ENCODE results near the gene RANBP17. TPM values are rescaled to one million over a fixed set of nuclear protein-coding genes. Genes with fewer than 3 reads are reported as not detected.

The RANBP17 gene
- total and polyA plus RNA-seq, 2 experiments from 2014 or later: 3.7 to 3.8 TPM

GRCh38 chr5:171094356-171094755, 232.5 kb downstream of the RANBP17 start:
- H3K27ac ChIP-seq: no peak overlapping the region

GRCh38 chr5:171102877-171103610, 241.2 kb downstream of the RANBP17 start:
- no peak overlapping the region for H3K27ac ChIP-seq
- WGBS, 2 experiments (ENCODE audit: low coverage in 1 of 2, low lambda C conversion rate in 2 of 2, missing lambda C conversion rate in 2 of 2): 60 to 68% methylated on average over 11 of the region's 11 CpGs
- H3K79me2 ChIP-seq (ENCODE audit: insufficient read depth): no peaks in the 10 kb centered on the region
- no peaks in the 10 kb centered on the region for H3K9me3 ChIP-seq (ENCODE audit: low read depth)
- TF ChIP-seq EZH2phosphoT487 (IDR thresholded peaks at IDR 0.05; ENCODE audit: insufficient read depth, low read depth): no peak
- TF ChIP-seq EZH2 (IDR thresholded peaks at IDR 0.05; ENCODE audit: insufficient read depth, poor library complexity, severe bottlenecking): no peak
- H4K20me1 ChIP-seq (ENCODE audit: insufficient read depth): no peaks in the 10 kb centered on the region
- no peak overlapping the region for H3K4me2 ChIP-seq (ENCODE audit: unreplicated experiment)
- in situ Hi-C loops (cut with MboI): no loop called here
- no peak overlapping the region for H2AFZ ChIP-seq
- no peak for DNase-seq
- no peak overlapping the region for H3K9ac ChIP-seq
- no peak overlapping the region for H3K4me3 ChIP-seq
- no peaks in the 10 kb centered on the region for H3K27me3 ChIP-seq (replicated peaks; ENCODE audit: insufficient read depth)
- no peaks in the 10 kb centered on the region for H3K9me2 ChIP-seq (ENCODE audit: insufficient read depth)
- H3K4me1 ChIP-seq (ENCODE audit: insufficient read depth): no peaks in the 10 kb centered on the region
- H3K36me3 ChIP-seq (ENCODE audit: low read depth): no peaks in the 10 kb centered on the region
- H3F3A ChIP-seq (ENCODE audit: insufficient read depth): no peaks in the 10 kb centered on the region

More at GRCh38 chr5:171094356-171094755, 232.5 kb downstream of the RANBP17 start:
- Histone ChIP-seq H3K79me2 (ENCODE audit: insufficient read depth) (no peaks in the 10 kb centered on the region), H3K4me2 (ENCODE audit: unreplicated experiment) (no peak overlapping the region), H3K36me3 (ENCODE audit: low read depth) (no peaks in the 10 kb centered on the region), H3K4me3 (no peak overlapping the region), H3K9me3 (ENCODE audit: low read depth) (no peaks in the 10 kb centered on the region), H3K27me3 (replicated peaks; ENCODE audit: insufficient read depth) (no peaks in the 10 kb centered on the region), H4K20me1 (ENCODE audit: insufficient read depth) (no peaks in the 10 kb centered on the region), H2AFZ (no peak overlapping the region), H3K4me1 (ENCODE audit: insufficient read depth) (0 out of 2 replicates have a peak, but pooled peaks cover 3% of the 10 kb centered on the region), H3K9me2 (ENCODE audit: insufficient read depth) (no peaks in the 10 kb centered on the region), H3K9ac (no peak overlapping the region), H3F3A (ENCODE audit: insufficient read depth) (no peaks in the 10 kb centered on the region)
- in situ Hi-C loops (cut with MboI): no loop called here
- DNase-seq: no peak
- 33 to 37% methylated on average over 3 of the region's 3 CpGs for WGBS, 2 experiments (ENCODE audit: low coverage in 1 of 2, low lambda C conversion rate in 2 of 2, missing lambda C conversion rate in 2 of 2)
- no peak for TF ChIP-seq EZH2 (IDR thresholded peaks at IDR 0.05; ENCODE audit: insufficient read depth, poor library complexity, severe bottlenecking)
- TF ChIP-seq EZH2phosphoT487 (IDR thresholded peaks at IDR 0.05; ENCODE audit: insufficient read depth, low read depth): no peak

GRCh38 chr5:171107669-171108068, 245.9 kb downstream of the RANBP17 start:
- TF ChIP-seq EZH2 (IDR thresholded peaks at IDR 0.05; ENCODE audit: insufficient read depth, poor library complexity, severe bottlenecking) (no peak), EZH2phosphoT487 (IDR thresholded peaks at IDR 0.05; ENCODE audit: insufficient read depth, low read depth) (no peak)
- H3K4me2 ChIP-seq (ENCODE audit: unreplicated experiment): no peak overlapping the region
- no peaks in the 10 kb centered on the region for H3K4me1 ChIP-seq (ENCODE audit: insufficient read depth)
- no peaks in the 10 kb centered on the region for H3K36me3 ChIP-seq (ENCODE audit: low read depth)
- no peaks in the 10 kb centered on the region for H3K27me3 ChIP-seq (replicated peaks; ENCODE audit: insufficient read depth)
- no peaks in the 10 kb centered on the region for H4K20me1 ChIP-seq (ENCODE audit: insufficient read depth)
- no peak overlapping the region for H3K9ac ChIP-seq
- no peak for DNase-seq
- 40 to 41% methylated on average over 4 of the region's 4 CpGs for WGBS, 2 experiments (ENCODE audit: low coverage in 1 of 2, low lambda C conversion rate in 2 of 2, missing lambda C conversion rate in 2 of 2)
- no peaks in the 10 kb centered on the region for H3K9me3 ChIP-seq (ENCODE audit: low read depth)
- H3K79me2 ChIP-seq (ENCODE audit: insufficient read depth): no peaks in the 10 kb centered on the region
- in situ Hi-C loops (cut with MboI): no loop called here
- H3K9me2 ChIP-seq (ENCODE audit: insufficient read depth): no peaks in the 10 kb centered on the region
- H3K27ac ChIP-seq: no peak overlapping the region
- no peak overlapping the region for H3K4me3 ChIP-seq
- no peak overlapping the region for H2AFZ ChIP-seq
- no peaks in the 10 kb centered on the region for H3F3A ChIP-seq (ENCODE audit: insufficient read depth)

- in situ Hi-C loops (cut with MboI): no loop called here
- 75% methylated on average over 5 of the region's 5 CpGs for WGBS, 2 experiments (ENCODE audit: low coverage in 1 of 2, low lambda C conversion rate in 2 of 2, missing lambda C conversion rate in 2 of 2)
- Histone ChIP-seq H3K4me2 (ENCODE audit: unreplicated experiment) (no peak overlapping the region), H3K27me3 (replicated peaks; ENCODE audit: insufficient read depth) (no peaks in the 10 kb centered on the region), H2AFZ (no peak overlapping the region), H3K4me3 (no peak overlapping the region), H3K9ac (no peak overlapping the region), H3K9me3 (ENCODE audit: low read depth) (no peaks in the 10 kb centered on the region), H3K79me2 (ENCODE audit: insufficient read depth) (no peaks in the 10 kb centered on the region), H3K36me3 (ENCODE audit: low read depth) (no peaks in the 10 kb centered on the region), H4K20me1 (ENCODE audit: insufficient read depth) (no peaks in the 10 kb centered on the region), H3F3A (ENCODE audit: insufficient read depth) (no peaks in the 10 kb centered on the region), H3K9me2 (ENCODE audit: insufficient read depth) (no peaks in the 10 kb centered on the region), H3K27ac (no peak overlapping the region), H3K4me1 (ENCODE audit: insufficient read depth) (no peaks in the 10 kb centered on the region)
- TF ChIP-seq EZH2 (IDR thresholded peaks at IDR 0.05; ENCODE audit: insufficient read depth, poor library complexity, severe bottlenecking) (no peak), EZH2phosphoT487 (IDR thresholded peaks at IDR 0.05; ENCODE audit: insufficient read depth, low read depth) (no peak)
- no peak for DNase-seq
These were observed 253.7 kb downstream of the RANBP17 start for GRCh38 chr5:171115519-171115918.
